ENCODE results near the gene MS4A6E. TPM values are rescaled to one million over a fixed set of nuclear protein-coding genes. Genes with fewer than 3 reads are reported as not detected.

The MS4A6E gene
- total and polyA plus RNA-seq, 9 donors, result 1.3 TPM; not detected in 8

- no peak for DNase-seq
- TF ChIP-seq EP300 (IDR thresholded peaks at IDR 0.05) (no peak), CTCF (IDR thresholded peaks at IDR 0.05) (no peak), POLR2A (IDR thresholded peaks at IDR 0.05) (no peak)
- no peak overlapping the region for H3K27ac ChIP-seq
- H3K27me3 ChIP-seq, result no peaks in the 10 kb centered on the region
- intact Hi-C loops (cut with DNase I), result no loop called here
- no peak overlapping the region for H3K4me3 ChIP-seq
- H3K36me3 ChIP-seq, result no peaks in the 10 kb centered on the region
- H3K4me1 ChIP-seq (ENCODE audit: insufficient read depth), result no peaks in the 10 kb centered on the region
- no peaks in the 10 kb centered on the region for H3K9me3 ChIP-seq
- WGBS, 3 donors, result 52 to 59% (median 52%) methylated on average over 3 of the region's 3 CpGs
Observed at GRCh38 chr11:60339356-60339755, 12.3 kb downstream of the MS4A6E start.

- Histone ChIP-seq H3K27me3 (no peaks in the 10 kb centered on the region), H3K36me3 (no peaks in the 10 kb centered on the region), H3K4me3 (no peak overlapping the region), H3K4me1 (ENCODE audit: insufficient read depth) (no peaks in the 10 kb centered on the region), H3K27ac (no peak overlapping the region), H3K9me3 (no peaks in the 10 kb centered on the region)
- TF ChIP-seq CTCF (IDR thresholded peaks at IDR 0.05) (no peak), EP300 (IDR thresholded peaks at IDR 0.05) (no peak), POLR2A (IDR thresholded peaks at IDR 0.05) (no peak)
- no peak for DNase-seq
- intact Hi-C loops (cut with DNase I), result no loop called here
- 72 to 77% (median 72%) methylated on average over 10 of the region's 10 CpGs for WGBS, 3 donors
Observed at GRCh38 chr11:60343094-60343704, 16.1 kb downstream of the MS4A6E start.

- no peaks in the 10 kb centered on the region for H3K27me3 ChIP-seq
- DNase-seq, result no peak
- WGBS, 3 donors, result 89 to 100% (median 94%) methylated on average over 2 of the region's 2 CpGs
- TF ChIP-seq CTCF (IDR thresholded peaks at IDR 0.05), result no peak
- no peak for TF ChIP-seq EP300 (IDR thresholded peaks at IDR 0.05)
- TF ChIP-seq POLR2A (IDR thresholded peaks at IDR 0.05), result no peak
- intact Hi-C loops (cut with DNase I), result no loop called here
- H3K27ac ChIP-seq, result no peak overlapping the region
- H3K9me3 ChIP-seq, result no peaks in the 10 kb centered on the region
- H3K4me1 ChIP-seq (ENCODE audit: insufficient read depth), result no peaks in the 10 kb centered on the region
- H3K4me3 ChIP-seq, result no peak overlapping the region
- H3K36me3 ChIP-seq, result no peaks in the 10 kb centered on the region
Observed at GRCh38 chr11:60344146-60344545, 17.1 kb downstream of the MS4A6E start.

- Histone ChIP-seq H3K4me1 (ENCODE audit: insufficient read depth) (no peaks in the 10 kb centered on the region), H3K4me3 (no peak overlapping the region), H3K36me3 (no peaks in the 10 kb centered on the region), H3K27me3 (no peaks in the 10 kb centered on the region), H3K27ac (no peak overlapping the region), H3K9me3 (no peaks in the 10 kb centered on the region)
- DNase-seq, result no peak
- intact Hi-C loops (cut with DNase I), result no loop called here
- TF ChIP-seq CTCF (IDR thresholded peaks at IDR 0.05) (no peak), EP300 (IDR thresholded peaks at IDR 0.05) (no peak), POLR2A (IDR thresholded peaks at IDR 0.05) (no peak)
Observed at GRCh38 chr11:60345489-60345888, 18.4 kb downstream of the MS4A6E start.

Data from ovary (tissue), 9 donors.